Daoy (cell line): ENCODE measurements around the gene UBE3D. TPM values are rescaled to one million over a fixed set of nuclear protein-coding genes. Genes with fewer than 3 reads are reported as not detected.
"Not testable (repeated sequence)": the region's sequence is repeated elsewhere in the genome, so short reads cannot be mapped to it uniquely, and the experiment has no call there.

Source experiments
- DNase-seq: peaks from one replicate; pipeline ENCODE4 v3.0.0-alpha.2; 2015; ENCODE audit warnings: low read depth
- total RNA-seq: library from RNA; depleted of rRNA; stranded (reverse); fragments of >200 nt; shearing (Covaris generic); gene quantifications from 2 replicates; pipeline ENCODE4 v1.2.3, GENCODE V29; 2014

Gene UBE3D
- total RNA-seq, 1 experiment from 2014 or later = 9.9 TPM

DNA sequence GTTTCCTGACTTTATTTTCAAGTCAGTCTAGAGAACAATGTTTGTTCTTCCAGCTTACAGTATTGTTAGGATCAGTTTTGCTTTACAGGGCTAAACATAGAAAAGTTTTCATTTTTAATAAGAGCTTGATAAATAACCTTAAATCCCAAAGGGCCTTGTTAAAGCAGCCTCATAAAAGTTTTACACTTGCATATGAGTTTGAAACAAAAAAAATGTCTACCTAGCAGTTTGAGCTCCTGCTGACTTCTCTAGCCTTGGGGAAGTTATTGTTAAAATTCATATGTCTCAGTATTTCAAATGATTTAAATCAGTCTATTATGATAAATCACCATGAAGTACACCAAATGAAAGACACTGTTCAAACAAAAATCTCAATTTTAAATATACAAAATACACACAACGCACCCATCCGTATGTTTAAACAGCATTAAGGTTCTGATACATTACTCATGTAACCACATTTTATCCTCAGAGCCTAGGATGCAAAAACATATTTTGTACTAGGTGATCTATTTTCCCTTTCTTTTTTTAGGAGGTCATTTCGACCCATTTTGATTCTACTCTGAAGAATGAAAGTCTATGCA is 87.2 kb downstream of the UBE3D start:
- no peak for DNase-seq

DNA sequence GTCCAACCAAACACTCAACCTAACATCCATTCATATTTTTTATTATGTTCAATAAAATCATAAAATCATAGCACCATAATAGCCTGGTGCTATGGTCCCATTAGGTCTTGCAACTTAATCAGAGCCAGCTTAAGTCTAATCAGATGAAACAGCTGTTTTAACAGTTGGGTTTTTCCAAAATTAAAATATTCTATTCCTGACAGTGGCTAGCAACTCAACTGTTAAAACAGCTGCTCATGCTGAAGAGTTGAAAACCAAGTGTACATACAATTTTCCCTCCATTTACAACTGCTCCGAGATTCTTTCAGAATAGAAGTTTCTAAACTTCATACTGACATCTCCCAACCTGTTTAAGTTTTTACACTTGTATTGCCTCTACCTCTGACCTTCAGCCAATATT is 89.5 kb downstream of the UBE3D start:
- DNase-seq = no peak

DNA sequence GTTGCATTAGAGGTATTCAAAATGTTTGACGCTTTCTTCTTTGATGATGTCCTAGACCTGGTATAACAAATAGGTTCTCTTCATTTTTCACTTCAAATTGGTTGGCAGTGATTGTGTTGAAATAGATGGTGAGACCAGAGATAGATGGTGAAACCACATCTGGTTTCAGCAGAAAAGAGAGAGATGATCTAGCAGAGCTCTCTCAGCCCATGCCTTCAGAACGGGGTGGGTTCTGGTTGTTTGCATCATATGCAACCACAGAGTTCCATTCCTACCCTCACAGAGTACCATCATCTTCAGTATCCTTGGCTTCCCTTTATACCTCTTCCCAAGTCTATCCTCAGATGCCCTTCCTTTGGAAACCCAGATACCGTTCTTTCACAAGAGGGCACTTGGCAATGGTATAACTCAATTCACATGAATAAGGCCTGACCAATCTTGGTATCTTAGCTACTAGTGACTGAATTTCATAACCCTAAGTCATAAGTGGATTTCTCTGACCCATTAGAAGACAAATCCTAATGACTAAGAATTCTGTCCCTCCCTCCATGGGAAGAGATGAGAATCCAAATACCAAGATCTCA is 93.7 kb downstream of the UBE3D start:
- DNase-seq = no peak

DNA sequence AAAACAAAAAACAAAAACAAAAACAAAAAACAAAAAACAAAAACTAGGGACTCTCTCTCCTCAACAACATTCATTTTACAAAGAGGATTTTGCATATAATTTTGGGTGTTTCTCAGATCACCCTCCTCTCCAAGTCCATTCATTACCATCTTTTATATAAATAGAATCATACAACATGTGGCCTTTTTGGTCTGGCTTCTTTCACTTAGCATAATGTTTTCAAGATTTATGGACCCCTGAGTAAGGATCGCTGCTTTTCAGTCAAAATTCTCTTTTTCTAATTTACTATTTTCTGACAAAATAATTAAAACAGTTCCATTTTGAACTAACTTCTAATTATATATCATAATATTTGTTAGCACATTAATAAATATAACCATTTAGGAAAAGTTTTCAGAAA is 94.8 kb downstream of the UBE3D start:
- no peak for DNase-seq

DNA sequence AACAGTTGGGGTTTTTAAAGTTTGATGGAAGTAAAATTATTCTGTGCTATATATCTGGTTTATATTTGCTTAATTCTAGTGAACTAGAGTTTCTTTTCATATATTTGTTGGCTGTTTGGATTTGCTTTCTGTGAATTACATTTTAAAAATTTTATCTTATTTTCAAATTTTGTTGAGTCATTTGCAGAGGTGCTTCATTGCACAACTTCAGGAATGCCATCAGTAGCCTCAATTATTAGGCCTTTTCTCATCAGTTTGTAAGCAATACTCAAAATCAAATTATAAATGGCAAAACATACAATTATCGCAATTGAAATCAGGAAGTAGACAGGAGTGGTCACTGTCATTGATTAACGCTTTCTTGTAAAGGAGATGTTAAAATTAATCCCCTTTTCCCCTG is 96.9 kb downstream of the UBE3D start:
- DNase-seq = no peak

DNA sequence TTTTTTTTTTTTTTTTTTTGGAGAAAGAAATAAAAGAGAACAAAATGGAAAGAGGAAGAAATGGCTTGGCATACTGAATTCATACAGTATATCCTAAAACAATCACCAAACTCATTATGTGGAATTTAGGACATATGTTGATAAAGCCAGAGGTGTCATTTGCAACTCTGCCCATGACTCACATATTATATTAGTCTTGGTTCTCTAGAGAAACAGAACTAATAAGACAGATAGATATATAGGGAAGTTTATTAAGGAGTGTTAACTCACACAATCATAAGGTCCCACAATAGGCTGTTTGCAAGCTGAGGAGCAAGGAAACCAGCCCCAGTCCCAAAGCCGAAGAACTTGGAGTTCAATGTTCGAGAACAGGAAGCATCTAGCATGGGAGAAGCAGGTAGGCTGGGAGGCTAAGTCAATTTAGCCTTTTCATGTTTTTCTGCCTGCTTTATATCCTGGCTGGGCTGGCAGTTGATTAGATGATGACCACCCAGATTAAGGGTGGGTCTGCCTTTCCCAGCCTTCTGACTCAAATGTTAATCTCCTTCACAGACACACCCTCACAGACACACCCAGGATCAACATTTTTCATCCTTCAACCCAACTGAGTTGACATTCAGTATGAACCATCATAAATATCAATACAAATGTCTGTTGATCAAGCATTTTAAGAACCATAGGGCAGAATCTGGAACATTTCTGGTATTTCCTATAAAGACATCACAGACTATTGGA is 102.3 kb downstream of the UBE3D start:
- DNase-seq = no peak

DNA sequence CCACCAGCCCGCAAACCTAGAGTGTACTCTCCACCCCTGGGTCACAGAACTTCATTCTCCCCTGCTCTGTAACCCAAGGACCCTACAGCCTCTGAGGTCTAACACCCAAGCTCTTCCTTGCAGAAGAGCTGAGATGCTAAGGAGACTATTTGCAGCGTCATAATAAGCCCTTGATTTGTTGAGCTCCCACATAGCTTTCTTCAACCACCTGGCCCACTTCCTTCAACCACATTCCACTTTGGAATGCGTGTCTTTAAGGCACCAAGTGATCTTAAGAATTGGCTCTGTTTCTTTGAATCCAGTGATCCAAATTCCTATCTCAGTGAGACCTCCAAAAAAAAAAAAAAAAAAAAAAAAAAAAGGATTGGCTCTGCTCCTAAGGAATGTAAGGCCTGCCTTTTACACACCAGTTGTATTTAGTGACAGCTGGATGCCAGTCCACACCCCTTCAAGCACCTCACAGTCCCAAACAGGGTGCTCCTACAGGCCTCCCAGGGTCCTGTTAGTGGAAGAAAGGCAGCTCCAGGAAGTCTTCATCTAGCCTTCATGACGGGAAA is 106.2 kb downstream of the UBE3D start:
- DNase-seq = no peak

DNA sequence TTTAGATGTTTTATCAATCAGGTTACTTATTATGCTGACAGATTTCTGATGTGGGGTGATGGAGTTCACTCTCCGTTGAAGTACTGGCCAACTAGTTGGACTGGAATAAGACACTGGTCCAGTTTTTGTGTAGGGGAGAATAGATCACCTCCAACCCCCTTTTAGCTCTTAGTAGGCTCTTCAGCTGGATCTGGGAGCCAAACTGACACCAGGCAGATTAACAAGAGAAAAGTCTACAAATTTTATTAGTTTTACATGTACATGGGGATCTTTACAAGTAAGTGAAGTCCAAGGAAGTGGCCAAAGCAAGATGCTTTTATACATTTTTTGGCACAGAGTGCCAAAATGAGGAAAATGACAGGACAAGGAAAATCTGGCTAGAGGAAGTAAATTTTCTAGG is 107.1 kb downstream of the UBE3D start:
- no peak for DNase-seq

DNA sequence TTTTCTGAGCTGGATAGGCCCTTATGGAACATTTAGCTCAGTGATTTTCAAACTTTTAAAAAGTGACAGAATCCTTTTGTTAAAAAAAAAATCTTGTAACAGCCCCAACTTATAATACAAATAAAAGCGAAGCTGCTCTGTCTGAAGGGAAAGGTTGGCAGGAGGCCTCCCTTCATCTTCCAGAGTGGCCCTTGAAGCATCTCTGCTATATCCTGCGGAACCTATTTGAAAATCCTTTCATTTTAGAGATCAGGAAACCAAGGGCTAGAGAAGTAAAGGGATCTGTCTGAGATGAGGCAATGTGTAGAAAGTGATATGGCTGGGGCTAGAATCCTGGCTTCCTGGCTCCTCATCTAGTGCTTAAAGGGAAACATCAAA is 107.8 kb downstream of the UBE3D start:
- DNase-seq = no peak

DNA sequence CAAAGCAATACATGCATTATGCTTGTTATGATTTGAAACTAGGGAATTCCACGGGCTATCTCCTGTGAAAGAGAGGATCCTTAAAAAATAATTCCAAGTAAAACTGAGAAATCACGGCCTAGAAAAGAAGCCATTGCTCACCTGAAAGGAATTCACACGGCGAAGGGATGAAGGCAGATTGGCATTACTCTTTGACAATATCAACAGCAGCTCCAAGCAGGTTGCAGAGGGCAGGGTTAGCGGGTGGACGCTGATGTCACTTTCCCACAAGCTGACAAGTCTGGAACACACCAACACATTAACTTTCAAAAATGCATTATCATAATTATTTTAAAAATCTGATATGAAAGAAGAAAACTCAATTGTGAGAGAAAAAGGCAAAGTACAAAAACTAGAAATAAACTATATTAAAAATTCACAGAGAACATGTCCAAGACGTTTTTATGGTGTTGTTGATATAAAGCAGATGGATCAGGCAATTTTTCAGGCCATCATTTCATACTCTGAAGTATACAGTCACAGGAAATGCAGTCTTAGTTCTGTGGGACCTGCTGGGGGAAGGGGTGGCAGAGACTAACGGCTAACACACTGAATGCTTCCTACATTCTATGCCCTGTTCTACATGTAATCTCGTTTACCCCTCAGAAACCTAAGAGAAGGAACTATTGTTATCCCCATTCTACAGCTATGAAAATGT is 108.3 kb downstream of the UBE3D start:
- DNase-seq = no peak

DNA sequence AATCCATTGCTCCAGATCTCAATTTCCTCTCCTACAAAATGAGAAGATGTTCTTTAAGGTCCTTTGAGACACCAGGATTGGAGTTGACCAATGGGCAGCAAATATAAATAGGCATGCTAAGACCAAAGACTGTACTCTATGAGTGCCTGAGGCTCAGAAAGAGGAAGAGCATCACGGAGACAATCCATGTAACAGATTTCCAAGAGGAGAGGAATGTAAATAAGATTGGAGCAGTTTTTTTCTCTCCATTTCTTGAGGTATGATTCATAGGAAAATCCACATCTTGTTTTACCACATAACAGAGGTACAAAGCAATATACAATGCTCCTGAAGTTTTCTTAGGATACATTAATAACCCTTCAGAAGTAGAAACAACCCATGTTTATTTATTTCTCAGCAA is 109.8 kb downstream of the UBE3D start:
- peak; percentile 58 for DNase-seq

DNA sequence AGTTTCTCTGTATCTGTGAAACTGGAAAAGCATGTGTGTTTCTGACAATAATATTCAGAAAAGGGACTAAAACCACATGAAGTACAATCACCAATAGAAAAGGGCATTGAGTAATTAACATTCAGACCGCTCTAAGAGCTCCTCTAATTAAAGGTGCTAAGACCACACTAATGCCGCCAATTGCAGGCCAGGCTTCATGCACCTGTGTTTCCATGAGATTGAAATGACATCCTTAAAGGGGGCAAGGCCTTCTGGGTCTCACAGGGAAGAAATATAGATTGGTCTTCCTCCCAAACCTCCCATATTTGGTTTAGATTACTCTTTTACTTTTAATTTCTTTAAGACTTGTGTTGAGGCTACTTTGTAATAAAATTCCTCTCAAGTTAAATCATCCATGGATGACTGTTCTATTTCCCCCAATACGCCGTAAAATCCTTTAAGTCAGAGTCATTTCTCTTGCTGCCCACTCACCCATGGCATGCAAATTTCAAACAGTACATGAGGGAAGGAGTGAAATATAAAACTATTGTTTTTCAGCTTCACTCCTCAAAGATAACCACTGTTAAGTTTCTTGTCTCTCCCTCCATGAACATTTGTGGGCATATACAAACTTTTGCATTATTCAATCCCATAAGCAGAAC is 110.6 kb downstream of the UBE3D start:
- peak; percentile 41 for DNase-seq

DNA sequence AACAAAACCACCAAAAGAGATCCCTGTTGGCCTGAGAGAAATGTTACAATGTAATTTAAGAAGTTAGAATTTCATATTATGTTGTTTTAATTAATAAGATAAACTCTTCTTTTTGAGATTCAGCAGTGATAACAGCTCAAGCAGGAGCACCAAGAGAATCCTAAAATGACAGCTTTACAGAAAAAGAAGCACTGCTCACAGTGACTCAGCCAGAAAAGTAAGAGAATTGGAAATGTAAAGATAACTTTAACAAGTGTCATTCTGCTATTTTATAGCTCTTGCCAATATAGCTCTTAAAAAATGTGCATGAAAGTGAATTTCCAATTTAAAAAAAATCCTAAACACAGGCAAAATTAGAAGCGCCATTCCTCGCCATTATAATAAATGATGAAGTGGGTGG is 111.3 kb downstream of the UBE3D start:
- no peak for DNase-seq

DNA sequence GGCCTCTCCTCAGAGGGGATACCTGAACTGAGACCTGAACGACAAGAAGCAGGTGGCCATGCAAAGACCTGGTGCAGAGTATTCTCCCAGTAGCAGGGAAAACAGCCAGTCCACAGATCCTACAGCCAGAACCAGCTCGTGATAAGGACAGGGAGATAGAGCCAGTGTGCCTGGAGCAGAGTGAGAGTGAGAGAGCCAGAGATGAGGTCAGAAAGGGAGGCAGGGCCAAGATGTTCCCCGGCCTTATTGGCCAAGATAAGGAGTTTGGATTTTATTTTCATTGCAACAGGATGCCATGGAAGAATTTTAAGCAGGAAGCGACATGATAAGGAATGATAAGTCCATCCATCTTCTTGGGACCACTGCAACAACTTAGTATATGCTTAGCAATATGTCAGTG is 111.8 kb downstream of the UBE3D start:
- DNase-seq = peak; percentile 24

DNA sequence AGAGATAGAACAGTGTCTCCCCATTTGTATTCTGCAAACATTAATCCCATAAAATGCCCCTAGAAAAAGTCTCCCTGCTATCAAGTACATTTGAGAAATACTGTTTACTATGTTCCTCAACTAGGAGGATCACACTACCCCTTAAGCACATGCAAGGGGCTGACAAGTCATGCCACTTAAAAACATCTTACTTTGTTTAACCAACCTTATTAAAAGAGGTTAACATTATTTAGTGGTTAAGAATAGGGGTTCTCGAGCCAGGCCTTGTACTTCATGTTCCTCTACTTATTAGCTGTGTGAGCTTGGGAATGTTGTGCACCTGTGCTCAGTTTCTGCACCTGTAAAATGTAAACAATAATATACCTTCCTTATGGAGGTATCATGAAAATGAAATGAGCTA is 113.7 kb downstream of the UBE3D start:
- DNase-seq = no peak

DNA sequence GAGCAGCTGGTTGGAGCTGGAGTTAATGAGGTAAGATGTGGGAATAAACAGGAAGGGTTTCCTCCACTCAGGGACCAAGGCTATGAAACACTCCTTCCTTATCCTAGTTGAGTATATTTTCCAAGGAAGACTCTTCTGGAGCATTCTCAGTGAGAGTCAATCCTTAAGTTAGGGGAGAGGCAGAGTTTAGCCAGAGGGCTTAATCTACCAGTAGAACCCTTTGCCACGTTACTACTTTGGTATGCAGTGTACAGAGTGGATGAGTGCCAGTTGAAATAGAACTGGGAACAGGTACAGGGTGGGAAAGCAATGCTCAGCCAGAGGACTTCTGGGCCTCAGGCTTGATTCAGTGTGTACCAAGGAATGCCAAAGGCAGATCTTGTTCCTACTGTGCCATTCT is 114.3 kb downstream of the UBE3D start:
- peak; percentile 62 for DNase-seq

DNA sequence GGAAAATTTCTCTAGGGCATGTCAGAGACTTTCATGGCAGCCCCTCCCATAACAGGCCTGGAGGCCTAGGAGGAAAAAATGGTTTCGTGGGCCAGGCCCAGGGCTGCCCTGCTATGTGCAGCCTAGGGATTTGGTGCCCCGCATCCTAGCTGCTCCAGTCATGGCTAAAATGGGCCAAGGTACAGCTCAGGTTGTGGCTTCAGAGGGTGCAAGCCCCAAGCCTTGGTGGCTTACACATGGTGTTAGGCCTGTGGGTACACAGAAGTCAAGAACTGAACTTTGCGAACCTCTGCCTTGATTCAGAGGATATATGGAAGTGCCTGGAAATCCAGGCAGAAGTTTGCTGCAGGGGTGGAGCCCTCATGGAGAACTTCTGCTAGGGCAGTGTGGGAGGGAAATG is 134.7 kb downstream of the UBE3D start:
- not testable (repeated sequence) for DNase-seq

DNA sequence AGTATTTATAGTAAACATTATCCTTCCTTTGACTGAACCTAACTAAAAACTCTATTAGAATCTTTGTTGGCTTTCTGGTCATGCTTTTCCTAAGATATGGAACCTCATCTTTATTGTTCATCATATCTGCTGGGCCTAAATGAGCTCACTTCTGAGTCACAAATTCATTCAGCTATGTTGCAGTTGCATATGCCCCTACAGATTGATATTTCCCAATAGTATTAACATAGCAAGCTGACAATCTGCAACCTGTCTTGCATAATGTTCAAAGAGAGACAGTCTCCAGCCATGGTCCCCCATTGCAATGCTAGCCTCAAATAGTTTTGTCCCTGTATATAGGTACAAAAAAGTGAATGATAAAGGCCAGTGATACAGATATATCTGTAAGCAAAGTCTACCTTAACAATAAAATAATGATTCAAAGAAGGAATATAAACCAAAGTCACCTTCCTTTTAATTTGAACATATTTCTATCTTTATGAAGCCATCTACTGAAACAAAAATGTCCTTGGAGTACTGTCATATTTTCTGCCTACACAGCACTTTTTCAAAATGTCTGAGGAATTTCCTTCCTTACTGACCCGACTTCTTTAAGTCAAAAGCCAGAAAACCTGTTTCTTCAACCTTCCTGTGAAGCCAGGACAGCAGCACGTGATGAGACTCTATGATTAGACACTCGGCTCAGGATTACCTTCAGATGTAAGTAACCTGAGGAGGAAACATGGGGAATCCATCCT is 140.7 kb downstream of the UBE3D start:
- no peak for DNase-seq

DNA sequence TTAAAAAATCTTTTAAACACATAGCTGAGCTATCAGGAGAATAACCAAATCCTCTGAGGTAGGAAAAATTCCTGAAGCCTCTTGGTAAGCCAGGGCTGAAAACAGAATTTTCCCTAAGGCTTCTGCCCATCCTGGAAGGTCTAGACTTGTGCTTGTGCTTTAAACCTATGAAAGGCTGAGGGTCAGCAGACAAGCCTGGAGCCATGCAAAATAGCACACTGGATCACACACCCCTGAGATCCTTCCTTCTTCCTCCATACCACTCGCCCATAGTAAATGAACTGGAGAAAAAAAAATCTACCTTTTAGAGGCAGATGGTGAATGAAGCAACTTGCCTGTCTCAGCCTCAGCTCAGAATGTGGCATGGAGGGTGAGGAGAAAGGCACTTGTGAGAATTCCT is 144.4 kb downstream of the UBE3D start:
- DNase-seq = no peak

DNA sequence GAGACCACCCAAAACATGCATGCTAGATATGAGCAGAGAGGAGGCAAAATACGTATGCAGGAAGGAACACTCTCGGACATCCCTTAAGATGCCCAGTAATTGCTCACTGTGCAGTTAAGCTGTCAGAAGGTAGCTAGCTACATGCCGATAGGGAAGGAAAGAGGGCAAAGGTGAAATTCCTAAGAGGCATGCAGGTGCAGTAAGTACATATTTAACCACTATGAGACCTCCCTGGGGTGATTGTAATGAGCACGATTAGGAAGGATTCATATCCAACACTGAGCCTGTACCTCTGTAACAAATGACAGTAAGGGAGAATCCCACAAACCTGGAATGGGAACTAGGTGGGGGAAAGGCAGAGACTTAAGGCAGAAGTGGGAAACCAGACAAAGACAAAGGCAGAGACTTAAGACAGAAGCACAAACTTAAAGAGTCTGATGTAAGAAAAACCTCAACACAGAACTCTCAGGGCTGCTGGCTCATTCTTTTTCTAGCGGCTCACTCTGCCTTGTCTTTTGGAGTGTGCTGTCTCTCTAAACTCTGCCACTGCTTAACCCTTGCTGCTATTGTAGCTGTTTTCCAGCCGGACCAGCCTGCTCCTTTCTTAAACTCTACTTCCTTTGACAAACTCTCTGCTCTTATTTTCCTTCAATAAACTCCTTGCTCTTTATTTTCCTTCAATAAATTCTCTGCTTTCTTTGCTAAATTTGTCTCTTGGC is 148.1 kb downstream of the UBE3D start:
- no peak for DNase-seq

DNA sequence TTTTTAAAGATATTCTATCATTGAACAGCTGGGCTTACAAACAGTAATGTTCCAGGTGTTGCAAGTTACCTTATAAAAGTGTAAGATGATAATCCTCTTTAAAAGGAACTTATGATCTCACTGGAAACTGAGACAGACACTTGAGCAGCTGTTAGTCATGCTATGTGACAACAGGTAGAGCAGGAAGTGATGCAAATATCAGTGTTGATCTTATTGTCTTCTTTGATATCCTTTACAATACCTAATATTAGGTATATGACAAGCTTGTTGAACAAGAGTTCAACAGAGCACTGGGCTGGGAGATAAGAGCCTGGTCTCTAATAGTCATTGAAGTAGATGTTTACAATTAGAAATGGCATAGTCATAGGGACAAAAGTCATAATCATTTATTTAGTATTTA is 150.0 kb downstream of the UBE3D start:
- no peak for DNase-seq
